Measurements from ENCODE around the gene CTSG. TPM values are rescaled to one million over a fixed set of nuclear protein-coding genes. Genes with fewer than 3 reads are reported as not detected.
"Not testable (repeated sequence)": the region's sequence is repeated elsewhere in the genome, so short reads cannot be mapped to it uniquely, and the experiment has no call there.

The CTSG gene
- total RNA-seq, 1 donor from 2014 or later, result not detected

- H3K4me1 Mint-ChIP-seq, result no peaks in the 10 kb centered on the region
- no peak for TF ChIP-seq CTCF (IDR thresholded peaks at IDR 0.05; ENCODE audit: unreplicated experiment)
- DNase-seq (ENCODE audit: low spot score in 2 of 2, unreplicated experiment in 2 of 2), result no peak
- no peaks in the 10 kb centered on the region for H3K36me3 Mint-ChIP-seq
- no peaks in the 10 kb centered on the region for H3K27me3 Mint-ChIP-seq (ENCODE audit: low read depth)
- H3K9me3 Mint-ChIP-seq, result peaks cover 73% of the 10 kb centered on the region
- no peak overlapping the region for H3K27ac Mint-ChIP-seq
- H3K4me3 Mint-ChIP-seq, result no peak overlapping the region
Measured at GRCh38 chr14:24535737-24536136, 40.3 kb downstream of the CTSG start.

- TF ChIP-seq CTCF (IDR thresholded peaks at IDR 0.05; ENCODE audit: unreplicated experiment), result no peak
- no peaks in the 10 kb centered on the region for H3K4me1 Mint-ChIP-seq
- H3K36me3 Mint-ChIP-seq, result no peaks in the 10 kb centered on the region
- H3K9me3 Mint-ChIP-seq, result peaks cover 59% of the 10 kb centered on the region
- DNase-seq (ENCODE audit: low spot score in 2 of 2, unreplicated experiment in 2 of 2), result no peak
- no peak overlapping the region for H3K4me3 Mint-ChIP-seq
- no peak overlapping the region for H3K27ac Mint-ChIP-seq
- H3K27me3 Mint-ChIP-seq (ENCODE audit: low read depth), result no peaks in the 10 kb centered on the region
Measured at GRCh38 chr14:24534286-24534685, 41.8 kb downstream of the CTSG start.

DNA sequence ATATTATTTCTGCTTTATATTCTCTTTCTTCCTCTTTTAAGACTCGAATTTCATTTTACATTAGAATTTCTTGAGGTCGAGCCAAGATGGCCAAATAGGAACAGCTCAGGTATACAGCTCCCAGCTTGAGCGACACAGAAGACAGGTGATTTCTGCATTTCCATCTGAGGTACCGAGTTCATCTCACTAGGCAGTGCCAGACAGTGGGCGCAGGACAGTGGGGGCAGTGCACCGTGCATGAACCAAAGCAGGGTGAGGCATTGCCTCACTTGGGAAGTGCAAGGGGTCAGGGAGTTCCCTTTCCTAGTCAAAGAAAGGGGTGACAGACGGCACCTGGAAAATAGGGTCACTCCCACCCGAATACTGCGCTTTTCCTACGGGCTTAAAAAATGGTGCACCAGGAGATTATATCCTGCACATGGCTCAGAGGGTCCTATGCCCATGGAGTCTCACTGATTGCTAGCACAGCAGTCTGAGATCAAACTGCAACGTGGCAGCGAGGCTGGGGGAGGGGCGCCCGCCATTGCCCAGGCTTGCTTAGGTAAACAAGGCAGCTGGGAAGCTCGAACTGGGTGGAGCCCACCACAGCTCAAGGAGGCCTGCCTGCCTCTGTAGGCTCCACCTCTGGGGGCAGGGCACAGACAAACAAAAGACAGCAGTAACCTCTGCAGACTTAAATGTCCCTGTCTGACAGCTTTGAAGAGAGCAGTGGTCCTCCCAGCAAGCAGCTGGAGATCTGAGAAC, 50.0 kb downstream of the CTSG start:
- H3K4me3 Mint-ChIP-seq; H3K27ac Mint-ChIP-seq; H3K4me1 Mint-ChIP-seq; H3K36me3 Mint-ChIP-seq; DNase-seq (ENCODE audit: low spot score in 2 of 2, unreplicated experiment in 2 of 2); H3K27me3 Mint-ChIP-seq (ENCODE audit: low read depth): not testable (repeated sequence)
- peaks cover 41% of the 10 kb centered on the region for H3K9me3 Mint-ChIP-seq

Other genes with a start within 250 kb of the CTSG start
- 2.8 to 3.4 TPM (median 3.4 TPM) in 3 replicates for gene ADCY4, start 241.2 kb downstream of the CTSG start, total RNA-seq
- gene RIPK3, start 236.3 kb downstream of the CTSG start, total RNA-seq, result 1.9 to 2.2 TPM (median 2.0 TPM) in 3 replicates
- 291 to 298 TPM (median 292 TPM) in 3 replicates for gene NFATC4, start 208.1 kb downstream of the CTSG start, total RNA-seq
- gene NYNRIN, start 177.2 kb downstream of the CTSG start, total RNA-seq, result 171 to 173 TPM (median 173 TPM) in 3 replicates
- 3.9 to 5.5 TPM (median 4.8 TPM) in 3 replicates for gene CBLN3, start 146.6 kb downstream of the CTSG start, total RNA-seq
- gene KHNYN, start 146.3 kb downstream of the CTSG start, total RNA-seq, result 89.2 to 92.2 TPM (median 89.3 TPM) in 3 replicates
- 56.7 to 69.3 TPM (median 64.2 TPM) in 3 replicates for gene SDR39U1, start 133.5 kb downstream of the CTSG start, total RNA-seq
- not detected in 3 replicates for gene CMA1, start 68.0 kb downstream of the CTSG start, total RNA-seq
- not detected in 3 replicates for gene GZMH, start 33.4 kb upstream of the CTSG start, total RNA-seq
- gene GZMB, start 57.9 kb upstream of the CTSG start, total RNA-seq, result not detected in 3 replicates